ENCODE measurements around the gene TMEM184A. TPM values are rescaled to one million over a fixed set of nuclear protein-coding genes. Genes with fewer than 3 reads are reported as not detected.

TMEM184A gene
- total RNA-seq, 4 donors from 2014 or later = 0.66 to 2.5 TPM; not detected in 2

DNA sequence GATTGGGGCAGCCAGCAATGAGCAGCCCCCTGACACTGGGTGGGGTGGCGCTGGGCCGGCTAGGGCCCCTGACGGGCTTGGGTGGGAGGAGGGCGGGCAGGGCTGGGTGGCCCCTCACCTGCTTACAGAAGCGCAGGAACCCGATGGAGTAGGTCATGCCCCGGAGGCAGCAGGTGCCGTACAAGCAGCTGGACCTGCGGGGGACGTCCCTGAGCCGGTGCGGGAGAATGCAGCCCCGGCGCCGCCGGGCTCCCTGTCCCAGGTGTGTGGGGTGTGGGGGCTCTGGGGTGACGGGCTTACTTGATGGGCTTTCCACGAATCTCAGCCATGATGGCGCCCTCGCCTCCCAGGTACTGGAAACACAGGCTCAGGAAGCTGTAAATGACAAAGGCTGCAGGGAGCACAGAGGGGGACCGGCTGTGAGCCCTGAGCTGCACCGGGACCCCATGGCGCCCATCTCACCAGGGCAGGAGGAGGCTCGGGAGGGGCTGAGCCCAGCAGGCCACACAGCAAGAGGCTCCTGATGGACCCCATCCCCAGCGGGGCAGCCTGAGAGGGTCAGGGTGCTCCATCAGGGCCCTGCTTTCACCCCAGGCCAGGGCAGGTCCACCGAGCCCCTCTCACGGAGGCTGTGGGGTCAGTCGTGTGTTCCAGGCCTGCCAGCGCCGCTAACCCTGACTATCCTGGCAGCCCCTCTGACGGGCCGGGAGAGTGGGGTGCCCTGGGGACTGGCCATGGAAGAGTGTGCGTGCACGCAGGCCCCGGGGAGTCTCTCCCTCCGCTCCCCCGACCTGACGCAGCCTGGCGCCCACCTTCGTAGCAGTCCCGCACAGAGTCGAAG lies 5.8 kb downstream of the TMEM184A start:
- Histone ChIP-seq H3K27me3 (no peaks in the 10 kb centered on the region), H3K27ac (no peak overlapping the region), H3K4me3 (no peak overlapping the region), H3K36me3 (peaks cover 0 to 9% (median 0%) of the 10 kb centered on the region in 3 donors), H3K9me3 (no peaks in the 10 kb centered on the region), H3K4me1 (peaks cover 0 to 4% (median 0%) of the 10 kb centered on the region in 4 donors)
- no peak for DNase-seq (ENCODE audit: low spot score in 2 of 2)
- WGBS, 2 donors = 81 to 84% methylated on average over 27 to 42 of the region's 42 CpGs
- TF ChIP-seq POLR2A (IDR thresholded peaks at IDR 0.05) (no peak), EP300 (IDR thresholded peaks at IDR 0.05) (no peak)
- TF ChIP-seq, protein P1, sequence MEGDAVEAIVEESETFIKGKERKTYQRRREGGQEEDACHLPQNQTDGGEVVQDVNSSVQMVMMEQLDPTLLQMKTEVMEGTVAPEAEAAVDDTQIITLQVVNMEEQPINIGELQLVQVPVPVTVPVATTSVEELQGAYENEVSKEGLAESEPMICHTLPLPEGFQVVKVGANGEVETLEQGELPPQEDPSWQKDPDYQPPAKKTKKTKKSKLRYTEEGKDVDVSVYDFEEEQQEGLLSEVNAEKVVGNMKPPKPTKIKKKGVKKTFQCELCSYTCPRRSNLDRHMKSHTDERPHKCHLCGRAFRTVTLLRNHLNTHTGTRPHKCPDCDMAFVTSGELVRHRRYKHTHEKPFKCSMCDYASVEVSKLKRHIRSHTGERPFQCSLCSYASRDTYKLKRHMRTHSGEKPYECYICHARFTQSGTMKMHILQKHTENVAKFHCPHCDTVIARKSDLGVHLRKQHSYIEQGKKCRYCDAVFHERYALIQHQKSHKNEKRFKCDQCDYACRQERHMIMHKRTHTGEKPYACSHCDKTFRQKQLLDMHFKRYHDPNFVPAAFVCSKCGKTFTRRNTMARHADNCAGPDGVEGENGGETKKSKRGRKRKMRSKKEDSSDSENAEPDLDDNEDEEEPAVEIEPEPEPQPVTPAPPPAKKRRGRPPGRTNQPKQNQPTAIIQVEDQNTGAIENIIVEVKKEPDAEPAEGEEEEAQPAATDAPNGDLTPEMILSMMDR (IDR thresholded peaks at IDR 0.05) = no peak

- no peaks in the 10 kb centered on the region for H3K9me3 ChIP-seq
- H3K27ac ChIP-seq = no peak overlapping the region
- WGBS, 2 donors = 87 to 89% methylated on average over 20 to 27 of the region's 27 CpGs
- no peak for DNase-seq (ENCODE audit: low spot score in 2 of 2)
- no peaks in the 10 kb centered on the region for H3K4me1 ChIP-seq
- no peak overlapping the region for H3K4me3 ChIP-seq
- no peaks in the 10 kb centered on the region for H3K27me3 ChIP-seq
- TF ChIP-seq POLR2A (IDR thresholded peaks at IDR 0.05) (no peak), EP300 (IDR thresholded peaks at IDR 0.05) (no peak)
- TF ChIP-seq, protein P1 (IDR thresholded peaks at IDR 0.05) = no peak
- peaks cover 0 to 16% (median 0%) of the 10 kb centered on the region in 3 donors for H3K36me3 ChIP-seq
Observed at GRCh38 chr7:1549357-1550004, 6.5 kb downstream of the TMEM184A start.

GRCh38 chr7:1548944-1549343 lies 7.1 kb downstream of the TMEM184A start:
- TF ChIP-seq, protein P1 (IDR thresholded peaks at IDR 0.05) = no peak
- no peak for TF ChIP-seq EP300 (IDR thresholded peaks at IDR 0.05)
- no peak for TF ChIP-seq POLR2A (IDR thresholded peaks at IDR 0.05)

DNA sequence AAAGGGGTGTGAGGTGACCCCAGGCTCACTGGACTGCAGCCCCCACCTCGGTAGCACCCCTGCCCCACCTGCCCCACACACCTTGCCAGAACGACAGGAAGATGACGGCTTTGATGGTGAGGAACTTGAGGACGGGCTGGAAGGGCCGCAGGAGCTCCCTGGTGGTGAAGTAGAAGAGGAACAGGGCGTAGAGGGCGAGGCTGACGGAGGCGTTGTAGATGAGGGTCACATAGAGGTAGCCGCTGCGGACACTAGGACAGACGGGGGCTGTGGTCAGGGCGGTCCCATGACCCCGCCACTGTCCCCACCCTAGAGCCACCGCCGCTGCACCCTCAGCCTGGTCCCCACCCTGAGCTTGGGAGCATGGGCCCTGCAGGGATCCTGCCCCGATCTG lies 7.6 kb downstream of the TMEM184A start:
- 71 to 76% methylated on average over 15 to 17 of the region's 17 CpGs for WGBS, 2 donors
- no peak overlapping the region for H3K4me3 ChIP-seq
- H3K4me1 ChIP-seq = no peaks in the 10 kb centered on the region
- TF ChIP-seq EP300 (IDR thresholded peaks at IDR 0.05) = no peak
- no peak for TF ChIP-seq POLR2A (IDR thresholded peaks at IDR 0.05)
- TF ChIP-seq, protein P1 (IDR thresholded peaks at IDR 0.05) = no peak
- no peaks in the 10 kb centered on the region for H3K9me3 ChIP-seq
- H3K27ac ChIP-seq = no peak overlapping the region
- DNase-seq (ENCODE audit: low spot score in 2 of 2) = no peak
- H3K27me3 ChIP-seq = no peaks in the 10 kb centered on the region
- peaks cover 0 to 27% (median 0%) of the 10 kb centered on the region in 3 donors for H3K36me3 ChIP-seq

More at GRCh38 chr7:1548944-1549343, 7.1 kb downstream of the TMEM184A start:
- no peaks in the 10 kb centered on the region for H3K4me1 ChIP-seq
- H3K27me3 ChIP-seq = no peaks in the 10 kb centered on the region
- no peak overlapping the region for H3K27ac ChIP-seq
- 79 to 85% methylated on average over 14 of the region's 14 CpGs for WGBS, 2 donors
- peaks cover 0 to 22% (median 0%) of the 10 kb centered on the region in 3 donors for H3K36me3 ChIP-seq
- H3K9me3 ChIP-seq = no peaks in the 10 kb centered on the region
- no peak overlapping the region for H3K4me3 ChIP-seq
- no peak for DNase-seq (ENCODE audit: low spot score in 2 of 2)
